Uterus (tissue), 2 donors: ENCODE data around the gene MTFR1L.

ENCODE experiments used
- POLR2A ChIP-seq, 2 donors: fragments of 450-650 bp; IDR thresholded peaks; one replicate each; pipeline ENCODE4 v1.6.1; 2016; ENCODE audit warnings: antibody characterized with exemption in 2 of 2, mild to moderate bottlenecking in 1 of 2, moderate library complexity in 1 of 2
- TF ChIP-seq, protein P1 (sequence below), 4 experiments: fragments of 200-600 bp in 2 of 4; fragments of 450-650 bp in 2 of 4; sonication (generic) in 2 of 4; IDR thresholded peaks; one replicate each; pipeline ENCODE4 v1.5.1; 2016 to 2019; ENCODE audit warnings: antibody characterized with exemption in 4 of 4, mild to moderate bottlenecking in 2 of 4, moderate library complexity in 1 of 4

DNA sequence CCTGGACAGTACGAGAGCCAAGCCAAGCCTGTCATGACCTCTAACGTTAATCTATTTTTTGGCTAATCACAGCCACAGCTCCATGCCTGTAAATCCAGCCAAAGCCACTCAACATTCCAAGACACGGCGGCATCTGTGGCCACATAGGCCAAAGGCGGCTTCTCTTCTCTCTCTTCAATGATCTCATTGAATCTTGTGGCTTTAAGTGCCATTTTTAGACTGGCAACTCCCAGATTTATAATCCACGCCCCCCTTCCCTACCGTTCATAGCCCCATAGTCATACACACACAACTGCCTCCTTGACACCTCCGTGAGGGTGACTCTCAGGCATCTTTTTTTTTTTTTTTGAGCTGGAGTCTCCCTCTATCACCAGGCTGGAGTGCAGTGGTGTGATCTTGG is 25.4 kb upstream of the MTFR1L start:
- TF ChIP-seq, protein P1, sequence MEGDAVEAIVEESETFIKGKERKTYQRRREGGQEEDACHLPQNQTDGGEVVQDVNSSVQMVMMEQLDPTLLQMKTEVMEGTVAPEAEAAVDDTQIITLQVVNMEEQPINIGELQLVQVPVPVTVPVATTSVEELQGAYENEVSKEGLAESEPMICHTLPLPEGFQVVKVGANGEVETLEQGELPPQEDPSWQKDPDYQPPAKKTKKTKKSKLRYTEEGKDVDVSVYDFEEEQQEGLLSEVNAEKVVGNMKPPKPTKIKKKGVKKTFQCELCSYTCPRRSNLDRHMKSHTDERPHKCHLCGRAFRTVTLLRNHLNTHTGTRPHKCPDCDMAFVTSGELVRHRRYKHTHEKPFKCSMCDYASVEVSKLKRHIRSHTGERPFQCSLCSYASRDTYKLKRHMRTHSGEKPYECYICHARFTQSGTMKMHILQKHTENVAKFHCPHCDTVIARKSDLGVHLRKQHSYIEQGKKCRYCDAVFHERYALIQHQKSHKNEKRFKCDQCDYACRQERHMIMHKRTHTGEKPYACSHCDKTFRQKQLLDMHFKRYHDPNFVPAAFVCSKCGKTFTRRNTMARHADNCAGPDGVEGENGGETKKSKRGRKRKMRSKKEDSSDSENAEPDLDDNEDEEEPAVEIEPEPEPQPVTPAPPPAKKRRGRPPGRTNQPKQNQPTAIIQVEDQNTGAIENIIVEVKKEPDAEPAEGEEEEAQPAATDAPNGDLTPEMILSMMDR (IDR thresholded peaks at IDR 0.05), result no peak
- no peak for TF ChIP-seq POLR2A (IDR thresholded peaks at IDR 0.05)
